ENCODE results near the gene GPRASP2. TPM values are rescaled to one million over a fixed set of nuclear protein-coding genes. Genes with fewer than 3 reads are reported as not detected.

GPRASP2 gene
- total RNA-seq, 4 donors from 2014 or later = 4.8 to 7.3 (median 6.5) TPM

DNA sequence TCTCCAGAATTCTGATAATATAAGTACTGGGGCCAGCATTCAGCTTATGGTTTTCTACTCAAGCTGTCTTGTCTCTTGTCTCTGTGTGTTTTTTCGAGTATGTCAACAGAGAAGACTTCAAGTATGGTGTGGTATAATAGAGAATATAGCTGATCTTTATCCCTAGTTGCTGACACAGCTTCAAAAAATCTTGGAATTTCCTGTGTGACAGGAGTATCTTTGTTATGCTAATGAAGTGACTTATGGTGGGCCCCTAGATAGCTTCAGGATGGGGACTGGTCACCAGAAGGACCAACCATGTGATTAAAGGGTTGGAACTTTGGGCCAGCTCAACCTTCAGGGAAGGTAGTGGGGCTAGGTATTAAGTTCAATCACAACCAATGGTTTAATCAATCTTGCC lies 11.2 kb downstream of the GPRASP2 start:
- no peaks in the 10 kb centered on the region for H3K4me1 ChIP-seq
- H3K27me3 ChIP-seq = no peaks in the 10 kb centered on the region
- no peak overlapping the region for H3K4me3 ChIP-seq
- DNase-seq (ENCODE audit: low spot score in 2 of 2) = no peak
- no peaks in the 10 kb centered on the region for H3K36me3 ChIP-seq
- no peak for TF ChIP-seq EP300 (IDR thresholded peaks at IDR 0.05)
- TF ChIP-seq, protein P1, sequence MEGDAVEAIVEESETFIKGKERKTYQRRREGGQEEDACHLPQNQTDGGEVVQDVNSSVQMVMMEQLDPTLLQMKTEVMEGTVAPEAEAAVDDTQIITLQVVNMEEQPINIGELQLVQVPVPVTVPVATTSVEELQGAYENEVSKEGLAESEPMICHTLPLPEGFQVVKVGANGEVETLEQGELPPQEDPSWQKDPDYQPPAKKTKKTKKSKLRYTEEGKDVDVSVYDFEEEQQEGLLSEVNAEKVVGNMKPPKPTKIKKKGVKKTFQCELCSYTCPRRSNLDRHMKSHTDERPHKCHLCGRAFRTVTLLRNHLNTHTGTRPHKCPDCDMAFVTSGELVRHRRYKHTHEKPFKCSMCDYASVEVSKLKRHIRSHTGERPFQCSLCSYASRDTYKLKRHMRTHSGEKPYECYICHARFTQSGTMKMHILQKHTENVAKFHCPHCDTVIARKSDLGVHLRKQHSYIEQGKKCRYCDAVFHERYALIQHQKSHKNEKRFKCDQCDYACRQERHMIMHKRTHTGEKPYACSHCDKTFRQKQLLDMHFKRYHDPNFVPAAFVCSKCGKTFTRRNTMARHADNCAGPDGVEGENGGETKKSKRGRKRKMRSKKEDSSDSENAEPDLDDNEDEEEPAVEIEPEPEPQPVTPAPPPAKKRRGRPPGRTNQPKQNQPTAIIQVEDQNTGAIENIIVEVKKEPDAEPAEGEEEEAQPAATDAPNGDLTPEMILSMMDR (IDR thresholded peaks at IDR 0.05) = no peak
- no peak for TF ChIP-seq POLR2A (IDR thresholded peaks at IDR 0.05)
- H3K9me3 ChIP-seq = no peaks in the 10 kb centered on the region
- WGBS, 2 donors = 41 to 100% methylated on average over 1 of the region's 1 CpG
- H3K27ac ChIP-seq = no peak overlapping the region

DNA sequence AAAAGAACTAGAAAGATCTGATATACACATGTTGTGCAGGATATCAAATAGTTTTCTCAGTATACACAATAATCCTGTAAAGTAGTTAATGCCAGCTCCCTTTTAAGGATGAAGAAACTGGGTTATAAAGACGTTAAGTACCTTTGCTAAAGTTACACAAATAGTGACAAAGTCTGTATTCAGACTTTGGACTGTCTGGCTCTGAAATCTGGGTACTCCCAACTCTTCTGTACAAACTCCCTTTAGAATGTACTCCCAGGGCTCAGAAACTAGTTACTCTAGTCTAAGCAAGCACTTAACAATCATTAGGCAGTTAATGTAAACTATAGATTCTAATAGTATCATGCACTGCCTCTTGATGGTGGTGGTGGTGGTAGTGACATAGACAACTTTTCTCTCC lies 15.5 kb downstream of the GPRASP2 start:
- TF ChIP-seq POLR2A (IDR thresholded peaks at IDR 0.05) = no peak
- TF ChIP-seq, protein P1 (IDR thresholded peaks at IDR 0.05) = no peak
- no peak for TF ChIP-seq EP300 (IDR thresholded peaks at IDR 0.05)
- Histone ChIP-seq H3K4me1 (no peaks in the 10 kb centered on the region), H3K9me3 (no peaks in the 10 kb centered on the region), H3K27me3 (no peaks in the 10 kb centered on the region), H3K4me3 (no peak overlapping the region), H3K36me3 (no peaks in the 10 kb centered on the region), H3K27ac (no peak overlapping the region)
- no peak for DNase-seq (ENCODE audit: low spot score in 2 of 2)
- WGBS, 2 donors = 51 to 95% methylated on average over 1 of the region's 1 CpG

DNA sequence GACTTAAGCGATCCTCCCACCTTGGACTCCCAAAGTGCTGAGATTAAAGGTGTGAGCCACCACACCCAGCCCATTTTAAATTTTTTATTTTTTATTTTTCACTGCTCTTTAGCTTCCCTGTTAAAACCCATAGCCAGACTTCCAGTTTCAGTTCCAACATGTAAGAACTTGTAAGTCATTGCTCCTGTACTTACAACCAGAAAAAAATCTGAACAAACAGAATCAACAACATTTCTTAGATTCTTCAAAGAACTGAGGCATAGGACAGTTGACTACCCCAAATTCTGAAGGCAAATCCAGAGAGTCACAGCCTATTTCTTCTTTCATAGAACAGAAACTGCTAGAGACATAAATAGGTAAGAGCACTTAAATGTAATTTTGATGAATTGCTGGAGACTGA lies 16.4 kb downstream of the GPRASP2 start:
- no peaks in the 10 kb centered on the region for H3K36me3 ChIP-seq
- H3K4me1 ChIP-seq = no peaks in the 10 kb centered on the region
- DNase-seq (ENCODE audit: low spot score in 2 of 2) = no peak
- 95 to 100% methylated on average over 1 of the region's 1 CpG for WGBS, 2 donors
- H3K27ac ChIP-seq = no peak overlapping the region
- H3K4me3 ChIP-seq = no peak overlapping the region
- H3K27me3 ChIP-seq = no peaks in the 10 kb centered on the region
- no peaks in the 10 kb centered on the region for H3K9me3 ChIP-seq
- TF ChIP-seq POLR2A (IDR thresholded peaks at IDR 0.05) (no peak), EP300 (IDR thresholded peaks at IDR 0.05) (no peak)
- TF ChIP-seq, protein P1 (IDR thresholded peaks at IDR 0.05) = no peak

DNA sequence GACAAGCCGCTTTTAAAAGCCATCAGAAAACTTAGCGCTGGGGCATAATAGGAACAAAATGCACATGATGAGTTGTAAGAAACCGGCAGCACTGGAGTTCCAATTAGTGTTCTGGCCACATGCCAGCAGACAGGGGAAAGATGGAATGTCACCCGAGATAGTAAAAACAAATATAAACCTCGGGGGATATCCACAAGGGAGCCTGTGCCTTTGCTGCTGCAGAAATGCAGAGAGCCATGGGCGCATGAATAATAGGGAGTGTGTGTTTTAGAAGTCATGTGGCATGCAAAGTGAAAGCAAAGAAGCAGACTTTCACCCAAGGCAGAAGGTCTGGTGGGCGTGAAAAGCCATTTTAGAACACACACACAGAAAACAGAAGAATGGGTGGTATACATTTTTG lies 27.4 kb downstream of the GPRASP2 start:
- 45 to 50% methylated on average over 7 of the region's 7 CpGs for WGBS, 2 donors
- H3K27ac ChIP-seq = no peak overlapping the region

DNA sequence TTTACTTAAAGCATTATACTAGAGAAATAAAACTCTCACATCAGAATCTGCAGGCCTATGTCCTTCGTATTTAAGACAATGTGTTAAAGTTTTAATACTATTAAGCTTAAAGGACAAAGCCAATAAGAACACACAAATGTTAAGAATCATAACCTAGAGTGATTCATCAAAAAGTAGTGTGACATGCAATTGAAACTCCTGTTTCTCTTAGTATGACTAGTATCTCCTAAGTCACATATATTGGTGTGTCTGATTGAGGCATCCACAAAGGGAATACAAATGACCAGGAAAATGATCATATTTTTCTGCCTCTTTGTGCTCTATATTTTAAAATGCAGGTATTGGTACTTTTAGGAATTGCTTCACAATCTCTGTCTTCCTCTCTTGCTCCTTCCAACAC lies 32.1 kb downstream of the GPRASP2 start:
- no peaks in the 10 kb centered on the region for H3K36me3 ChIP-seq
- WGBS, 2 donors = 72 to 100% methylated on average over 1 of the region's 1 CpG
- TF ChIP-seq EP300 (IDR thresholded peaks at IDR 0.05) (no peak), POLR2A (IDR thresholded peaks at IDR 0.05) (no peak)
- TF ChIP-seq, protein P1 (IDR thresholded peaks at IDR 0.05) = no peak
- no peak overlapping the region for H3K4me3 ChIP-seq
- H3K4me1 ChIP-seq = peaks cover 0 to 6% (median 0%) of the 10 kb centered on the region in 4 donors
- no peaks in the 10 kb centered on the region for H3K9me3 ChIP-seq
- no peaks in the 10 kb centered on the region for H3K27me3 ChIP-seq
- H3K27ac ChIP-seq = no peak overlapping the region
- no peak for DNase-seq (ENCODE audit: low spot score in 2 of 2)

More for the DNA sequence above, 27.4 kb downstream of the GPRASP2 start:
- DNase-seq (ENCODE audit: low spot score in 2 of 2) = no peak
- TF ChIP-seq POLR2A (IDR thresholded peaks at IDR 0.05) (no peak), EP300 (IDR thresholded peaks at IDR 0.05) (no peak)
- TF ChIP-seq, protein P1 (IDR thresholded peaks at IDR 0.05) = no peak
- Histone ChIP-seq H3K4me3 (no peak overlapping the region), H3K9me3 (no peaks in the 10 kb centered on the region), H3K4me1 (no peaks in the 10 kb centered on the region), H3K27me3 (peaks cover 0 to 9% of the 10 kb centered on the region in 2 donors), H3K36me3 (no peaks in the 10 kb centered on the region)

Data from tibial nerve (tissue), 4 donors.